HCT116 (cell line): Measurements from ENCODE around the gene LSM2. TPM values are rescaled to one million over a fixed set of nuclear protein-coding genes. Genes with fewer than 3 reads are reported as not detected.

Experiments
- ATAC-seq: fragments of 200-7000 bp; cut with Tn5 transposase; 2 replicates; pipeline ENCODE4 v1.9.1; 2020; ENCODE audit warnings: mild to moderate bottlenecking, moderate library complexity
- BruUV-seq: library from RNA; stranded (reverse); fragments of 400-500 nt; replicated peaks from 2 replicates; lab custom pipeline; 2021; lab: Mats Ljungman, UMichigan
- CTCF ChIA-PET: fragments of 300-600 bp; sonication (Branson Sonifier 250); formaldehyde crosslinking; loops from one replicate; lab custom pipeline; 2021; ENCODE audit warnings: antibody characterized with exemption; lab: Charles Lee
- POLR2A ChIA-PET: fragments of 300-600, 350-600 bp; sonication (Branson Sonifier 250); formaldehyde crosslinking; loops from one replicate; lab custom pipeline; 2021; ENCODE audit warnings: antibody characterized with exemption; lab: Charles Lee
- RAD21 ChIA-PET, 2 experiments: fragments of 300-600 bp; sonication (Branson Sonifier 250); formaldehyde crosslinking; loops; one replicate each; lab custom pipeline; 2023; ENCODE audit warnings: low total read pairs in 2 of 2; ENCODE audit not compliant: uncharacterized antibody in 2 of 2, unreplicated experiment in 2 of 2, low non-redundant PET in 1 of 2; lab: Charles Lee
- DNase-seq: peaks from one replicate; pipeline ENCODE4 v3.0.0-alpha.2; 2010; ENCODE audit warnings: low read depth, low spot score
- H2AFZ ChIP-seq: fragments of 200-600 bp; shearing (Covaris generic), sonication (generic); 2 replicates; pipeline ENCODE4 v1.6.1; 2017; ENCODE audit warnings: low read depth, mixed run types, mixed read lengths, antibody characterized with exemption, low read length; ENCODE audit not compliant: poor library complexity, severe bottlenecking
- H3K27ac ChIP-seq: 2 replicates; pipeline ENCODE4 v1.5.1; 2012; ENCODE audit warnings: low read depth, low read length
- H3K27me3 ChIP-seq: fragments of 200-600 bp; sonication (generic); 2 replicates; pipeline ENCODE4 v1.6.1; 2016; ENCODE audit warnings: mixed run types, low read length, mixed read lengths; ENCODE audit not compliant: insufficient read depth
- H3K36me3 ChIP-seq, 2 experiments: fragments of 200-500 bp in 1 of 2; fragments of 200-600 bp in 1 of 2; sonication (Bioruptor generic) in 1 of 2; sonication (generic) in 1 of 2; 2 replicates each; pipeline versions ENCODE4 v1.5.1 to v1.6.1; 2014 to 2016; ENCODE audit warnings: low read length in 2 of 2, inconsistent platforms in 1 of 2, mixed read lengths in 1 of 2, mixed run types in 1 of 2; ENCODE audit not compliant: insufficient read depth in 2 of 2, control insufficient read depth in 1 of 2
- H3K4me1 ChIP-seq, 2 experiments: fragments of 200-600 bp in 1 of 2; sonication (generic) in 1 of 2; 2 replicates each; pipeline versions ENCODE4 v1.5.1 to v1.6.1; 2012 to 2017; ENCODE audit warnings: low read length in 2 of 2, inconsistent platforms in 1 of 2, mild to moderate bottlenecking in 1 of 2, mixed read lengths in 1 of 2, mixed run types in 1 of 2, moderate library complexity in 1 of 2; ENCODE audit not compliant: insufficient read depth in 2 of 2, control insufficient read depth in 1 of 2
- H3K4me2 ChIP-seq: fragments of 200-600 bp; sonication (generic); 2 replicates; pipeline ENCODE4 v1.6.1; 2017; ENCODE audit warnings: mixed run types, low read length, mixed read lengths
- H3K4me3 ChIP-seq, 2 experiments: fragments of 200-600 bp in 1 of 2; sonication (generic) in 1 of 2; replicated peaks in 1 of 2; 2 replicates each; pipeline ENCODE4 v1.5.1; 2011 to 2016; ENCODE audit warnings: low read length in 2 of 2, control low read depth in 1 of 2, low read depth in 1 of 2, mild to moderate bottlenecking in 1 of 2, mixed read lengths in 1 of 2, mixed run types in 1 of 2
- H3K79me2 ChIP-seq: fragments of 200-600 bp; sonication (generic); 2 replicates; pipeline ENCODE4 v1.6.1; 2017; ENCODE audit warnings: mild to moderate bottlenecking, mixed run types, low read length, moderate library complexity, mixed read lengths; ENCODE audit not compliant: insufficient read depth
- H3K9ac ChIP-seq: fragments of 200-600 bp; sonication (generic); 2 replicates; pipeline ENCODE4 v1.6.1; 2016; ENCODE audit warnings: low read length, mixed read lengths
- H3K9me2 ChIP-seq: fragments of 200-600 bp; sonication (generic), shearing (Covaris generic); 2 replicates; pipeline ENCODE4 v1.6.1; 2017; ENCODE audit warnings: mixed run types, mild to moderate bottlenecking, moderate library complexity; ENCODE audit not compliant: insufficient read depth
- H3K9me3 ChIP-seq, 2 experiments: fragments of 200-500 bp in 1 of 2; fragments of 200-600 bp in 1 of 2; sonication (Bioruptor generic) in 1 of 2; sonication (generic) in 1 of 2; 2 replicates each; pipeline ENCODE4 v1.6.1; 2014 to 2017; ENCODE audit warnings: low read length in 2 of 2, mixed read lengths in 2 of 2, inconsistent platforms in 1 of 2, low read depth in 1 of 2, mild to moderate bottlenecking in 1 of 2, mixed run types in 1 of 2, moderate library complexity in 1 of 2; ENCODE audit not compliant: control insufficient read depth in 1 of 2, insufficient read depth in 1 of 2
- H4K20me1 ChIP-seq: fragments of 200-600 bp; sonication (generic), shearing (Covaris generic); 2 replicates; pipeline ENCODE4 v1.6.1; 2017; ENCODE audit warnings: mixed run types, mild to moderate bottlenecking, moderate library complexity; ENCODE audit not compliant: insufficient read depth
- CBX3 ChIP-seq: IDR thresholded peaks from 2 replicates; pipeline ENCODE4 v1.6.1; 2012; ENCODE audit warnings: low read depth
- EGR1 ChIP-seq: IDR thresholded peaks from 2 replicates; pipeline ENCODE4 v1.6.1; 2012; ENCODE audit warnings: low read depth
- ELF1 ChIP-seq: IDR thresholded peaks from 2 replicates; pipeline ENCODE4 v1.6.1; 2012; ENCODE audit warnings: low read depth, borderline replicate concordance
- EZH2 ChIP-seq: fragments of 200-600 bp; sonication (generic); IDR thresholded peaks from 2 replicates; pipeline ENCODE4 v1.6.1; 2017; ENCODE audit warnings: antibody characterized with exemption, mixed run types
- EZH2phosphoT487 ChIP-seq: fragments of 200-600 bp; IDR thresholded peaks from 2 replicates; pipeline ENCODE4 v1.6.1; 2018; ENCODE audit warnings: antibody characterized with exemption, borderline replicate concordance
- FOSL1 ChIP-seq: IDR thresholded peaks from 2 replicates; pipeline ENCODE4 v1.6.1; 2012; ENCODE audit warnings: low read depth
- POLR2A ChIP-seq: IDR thresholded peaks from 2 replicates; pipeline ENCODE4 v1.7.0; 2011; ENCODE audit warnings: borderline replicate concordance; ENCODE audit not compliant: insufficient read depth, insufficient read length; ENCODE audit errors: extremely low read depth
- RAD21 ChIP-seq: IDR thresholded peaks from 2 replicates; pipeline ENCODE4 v1.6.1; 2012; ENCODE audit warnings: low read depth, mild to moderate bottlenecking
- SIN3A ChIP-seq: IDR thresholded peaks from 2 replicates; pipeline ENCODE4 v1.6.1; 2012; ENCODE audit warnings: low read depth
- SP1 ChIP-seq: IDR thresholded peaks from 2 replicates; pipeline ENCODE4 v1.6.1; 2012; ENCODE audit warnings: low read depth
- SRF ChIP-seq: IDR thresholded peaks from 2 replicates; pipeline ENCODE4 v1.6.1; 2012; ENCODE audit warnings: low read depth
- YY1 ChIP-seq: IDR thresholded peaks from 2 replicates; pipeline ENCODE4 v1.6.1; 2011; ENCODE audit warnings: low read length, low read depth, moderate library complexity, mild to moderate bottlenecking; ENCODE audit not compliant: insufficient replicate concordance; ENCODE audit errors: extremely low read depth
- intact Hi-C: fragments of 100-400 bp; cut with micrococcal nuclease; formaldehyde crosslinking; loops from 2 replicates; pipeline ENCODE4 v1.10.0; 2022
- total RNA-seq: library from RNA; stranded (reverse); gene quantifications from one replicate; pipeline ENCODE4 v1.2.1, GENCODE V29; 2021; ENCODE audit not compliant: unreplicated experiment
- TF ChIP-seq, protein P1 (sequence below): IDR thresholded peaks from 2 replicates; pipeline ENCODE4 v1.6.1; 2012
- TF ChIP-seq, protein P2 (sequence below): IDR thresholded peaks from 2 replicates; pipeline ENCODE4 v1.6.1; 2012
- TF ChIP-seq, protein P3 (sequence below): IDR thresholded peaks from 2 replicates; pipeline ENCODE4 v1.6.1; 2012; ENCODE audit warnings: low read depth

LSM2 gene
- total RNA-seq, 1 experiment from 2014 or later, result 89.7 TPM

DNA sequence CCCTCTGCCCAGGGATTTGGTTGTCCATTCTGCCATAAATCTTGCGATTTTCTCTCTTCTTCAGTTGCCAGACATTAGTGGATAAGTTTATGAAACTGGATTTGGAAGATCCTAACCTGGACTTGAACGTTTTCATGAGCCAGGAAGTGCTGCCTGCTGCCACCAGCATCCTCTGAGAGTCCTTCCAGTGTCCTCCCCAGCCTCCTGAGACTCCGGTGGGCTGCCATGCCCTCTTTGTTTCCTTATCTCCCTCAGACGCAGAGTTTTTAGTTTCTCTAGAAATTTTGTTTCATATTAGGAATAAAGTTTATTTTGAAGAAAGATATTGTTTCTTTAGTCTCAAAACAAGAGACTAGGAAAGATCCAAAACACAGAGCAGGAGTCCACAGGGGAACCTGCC lies 44.4 kb downstream of the LSM2 start, which contains the start of gene SAPCD1:
TSS of gene SAPCD1 (plus strand) at position 301 of the 400 bp plus-strand sequence. CDS start 399 bp downstream, outside the sequence.
- no peaks in the 10 kb centered on the region for H3K79me2 ChIP-seq
- POLR2A ChIA-PET, result no interaction called here
- no peaks in the 10 kb centered on the region for H4K20me1 ChIP-seq
- DNase-seq (no peak), ATAC-seq (no peak)
- H2AFZ ChIP-seq, result no peak within 1 kb of the TSS
- CTCF ChIA-PET, result interaction anchor here (1.4 kb wide), 1 partner anchor 8 kb away, joined by 6 read pairs; no protein-coding TSS in a partner anchor
- no peaks in the 10 kb centered on the region for H3K9me3 ChIP-seq
- BruUV-seq, result TSS peak; percentile 27
- no peak within 1 kb of the TSS for H3K9ac ChIP-seq
- RAD21 ChIA-PET, result no interaction called here
- TF ChIP-seq EZH2phosphoT487, result no peak
- TF ChIP-seq SIN3A, result no peak
- TF ChIP-seq, protein P1, sequence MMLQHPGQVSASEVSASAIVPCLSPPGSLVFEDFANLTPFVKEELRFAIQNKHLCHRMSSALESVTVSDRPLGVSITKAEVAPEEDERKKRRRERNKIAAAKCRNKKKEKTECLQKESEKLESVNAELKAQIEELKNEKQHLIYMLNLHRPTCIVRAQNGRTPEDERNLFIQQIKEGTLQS, result no peak
- TF ChIP-seq FOSL1, result no peak
- TF ChIP-seq, protein P2, sequence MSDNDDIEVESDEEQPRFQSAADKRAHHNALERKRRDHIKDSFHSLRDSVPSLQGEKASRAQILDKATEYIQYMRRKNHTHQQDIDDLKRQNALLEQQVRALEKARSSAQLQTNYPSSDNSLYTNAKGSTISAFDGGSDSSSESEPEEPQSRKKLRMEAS, result no peak
- TF ChIP-seq ELF1, result no peak
- TF ChIP-seq SP1, result no peak
- intact Hi-C loops, result no loop called here
- H3K36me3 ChIP-seq, result peaks cover 3 to 34% of the 10 kb centered on the region in 2 experiments; a peak in 2 of 4 replicates
- no peaks in the 10 kb centered on the region for H3K9me2 ChIP-seq
- H3K4me3 ChIP-seq, result no peak within 1 kb of the TSS
- peaks cover 7 to 18% of the 10 kb centered on the region in 2 experiments; a peak in 3 of 4 replicates for H3K4me1 ChIP-seq
- peak within 1 kb of the TSS; percentile 1; the same call in 1 of the 2 replicates for H3K27ac ChIP-seq
- peak within 1 kb of the TSS; percentile 39 for H3K4me2 ChIP-seq
- no peaks in the 10 kb centered on the region for H3K27me3 ChIP-seq

DNA sequence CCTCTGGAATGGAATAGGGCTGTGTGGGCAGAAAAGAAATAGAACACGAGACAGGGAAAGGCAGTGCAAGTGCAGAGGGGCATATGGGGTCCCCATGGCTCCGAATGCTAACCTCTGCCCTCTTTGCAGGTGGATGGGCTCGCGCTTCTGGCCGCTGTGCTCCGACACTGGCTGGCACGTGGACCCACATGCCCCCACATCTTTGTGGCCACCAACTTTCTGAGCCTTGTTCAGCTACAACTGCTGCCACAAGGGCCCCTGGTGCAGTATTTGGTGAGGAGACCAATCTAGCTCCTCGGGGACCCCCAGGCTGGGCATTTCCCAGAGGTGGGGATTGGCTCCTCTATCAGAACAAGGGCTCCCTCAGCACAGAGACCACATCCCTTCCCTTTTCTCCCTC lies 45.4 kb downstream of the LSM2 start:
- Histone ChIP-seq H3K4me3 (no peak overlapping the region), H3K4me1 (peaks cover 7 to 18% of the 10 kb centered on the region in 2 experiments; a peak in 3 of 4 replicates), H4K20me1 (no peaks in the 10 kb centered on the region), H2AFZ (no peak overlapping the region), H3K9me3 (no peaks in the 10 kb centered on the region), H3K4me2 (no peak overlapping the region), H3K79me2 (no peaks in the 10 kb centered on the region), H3K9me2 (no peaks in the 10 kb centered on the region), H3K27me3 (no peaks in the 10 kb centered on the region), H3K27ac (no peak overlapping the region), H3K36me3 (peaks cover 3 to 34% of the 10 kb centered on the region in 2 experiments; a peak in 2 of 4 replicates), H3K9ac (no peak overlapping the region)
- BruUV-seq, result no TSS peak
- ATAC-seq (no peak), DNase-seq (no peak)
- intact Hi-C loops, result no loop called here
- CTCF ChIA-PET, result interaction anchor here (1.4 kb wide), 1 partner anchor 9 kb away, joined by 6 read pairs; no protein-coding TSS in a partner anchor
- RAD21 ChIA-PET, result no interaction called here
- POLR2A ChIA-PET, result no interaction called here
- TF ChIP-seq EZH2 (no peak), EGR1 (no peak), CBX3 (no peak), EZH2phosphoT487 (no peak), RAD21 (no peak), YY1 (no peak), POLR2A (no peak), SRF (no peak)
- TF ChIP-seq, protein P2, result no peak
- TF ChIP-seq, protein P1, result no peak
- TF ChIP-seq, protein P3, sequence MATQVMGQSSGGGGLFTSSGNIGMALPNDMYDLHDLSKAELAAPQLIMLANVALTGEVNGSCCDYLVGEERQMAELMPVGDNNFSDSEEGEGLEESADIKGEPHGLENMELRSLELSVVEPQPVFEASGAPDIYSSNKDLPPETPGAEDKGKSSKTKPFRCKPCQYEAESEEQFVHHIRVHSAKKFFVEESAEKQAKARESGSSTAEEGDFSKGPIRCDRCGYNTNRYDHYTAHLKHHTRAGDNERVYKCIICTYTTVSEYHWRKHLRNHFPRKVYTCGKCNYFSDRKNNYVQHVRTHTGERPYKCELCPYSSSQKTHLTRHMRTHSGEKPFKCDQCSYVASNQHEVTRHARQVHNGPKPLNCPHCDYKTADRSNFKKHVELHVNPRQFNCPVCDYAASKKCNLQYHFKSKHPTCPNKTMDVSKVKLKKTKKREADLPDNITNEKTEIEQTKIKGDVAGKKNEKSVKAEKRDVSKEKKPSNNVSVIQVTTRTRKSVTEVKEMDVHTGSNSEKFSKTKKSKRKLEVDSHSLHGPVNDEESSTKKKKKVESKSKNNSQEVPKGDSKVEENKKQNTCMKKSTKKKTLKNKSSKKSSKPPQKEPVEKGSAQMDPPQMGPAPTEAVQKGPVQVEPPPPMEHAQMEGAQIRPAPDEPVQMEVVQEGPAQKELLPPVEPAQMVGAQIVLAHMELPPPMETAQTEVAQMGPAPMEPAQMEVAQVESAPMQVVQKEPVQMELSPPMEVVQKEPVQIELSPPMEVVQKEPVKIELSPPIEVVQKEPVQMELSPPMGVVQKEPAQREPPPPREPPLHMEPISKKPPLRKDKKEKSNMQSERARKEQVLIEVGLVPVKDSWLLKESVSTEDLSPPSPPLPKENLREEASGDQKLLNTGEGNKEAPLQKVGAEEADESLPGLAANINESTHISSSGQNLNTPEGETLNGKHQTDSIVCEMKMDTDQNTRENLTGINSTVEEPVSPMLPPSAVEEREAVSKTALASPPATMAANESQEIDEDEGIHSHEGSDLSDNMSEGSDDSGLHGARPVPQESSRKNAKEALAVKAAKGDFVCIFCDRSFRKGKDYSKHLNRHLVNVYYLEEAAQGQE, result no peak
